GM21576 (cell line): ENCODE data around the gene JAM3.
"Not testable (repeated sequence)": the region's sequence is repeated elsewhere in the genome, so short reads cannot be mapped to it uniquely, and the experiment has no call there.

Source experiments
- ATAC-seq: cut with Tn5 transposase; IDR thresholded peaks from one replicate; pipeline ENCODE4 v1.9.1; 2021; ENCODE audit warnings: mild to moderate bottlenecking, moderate library complexity; ENCODE audit not compliant: unreplicated experiment

The JAM3 gene

GRCh38 chr11:134171951-134172350 is 103.1 kb downstream of the JAM3 start:
- no peak for ATAC-seq

DNA sequence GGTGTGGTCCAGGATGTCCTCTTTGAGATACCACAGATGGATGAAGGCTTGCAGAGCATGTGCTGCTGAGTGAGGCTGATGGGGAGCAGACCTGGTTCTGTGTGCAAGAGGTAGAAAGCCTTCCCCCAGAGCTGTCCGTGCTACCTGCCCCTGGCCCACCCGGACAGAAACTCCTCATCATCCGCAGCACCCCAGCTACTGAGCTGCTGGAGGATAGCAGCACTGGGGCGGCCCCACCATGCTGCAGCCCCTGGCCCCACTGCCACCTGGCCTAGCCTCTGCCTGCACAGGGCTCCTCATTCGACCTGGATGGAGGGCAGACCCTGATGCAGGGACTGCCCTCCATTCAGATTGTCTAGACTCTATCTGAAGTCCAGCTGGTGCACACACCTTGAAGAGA is 104.4 kb downstream of the JAM3 start:
- ATAC-seq: no peak

- no peak for ATAC-seq
Observed at GRCh38 chr11:134176284-134176683, 107.4 kb downstream of the JAM3 start.

DNA sequence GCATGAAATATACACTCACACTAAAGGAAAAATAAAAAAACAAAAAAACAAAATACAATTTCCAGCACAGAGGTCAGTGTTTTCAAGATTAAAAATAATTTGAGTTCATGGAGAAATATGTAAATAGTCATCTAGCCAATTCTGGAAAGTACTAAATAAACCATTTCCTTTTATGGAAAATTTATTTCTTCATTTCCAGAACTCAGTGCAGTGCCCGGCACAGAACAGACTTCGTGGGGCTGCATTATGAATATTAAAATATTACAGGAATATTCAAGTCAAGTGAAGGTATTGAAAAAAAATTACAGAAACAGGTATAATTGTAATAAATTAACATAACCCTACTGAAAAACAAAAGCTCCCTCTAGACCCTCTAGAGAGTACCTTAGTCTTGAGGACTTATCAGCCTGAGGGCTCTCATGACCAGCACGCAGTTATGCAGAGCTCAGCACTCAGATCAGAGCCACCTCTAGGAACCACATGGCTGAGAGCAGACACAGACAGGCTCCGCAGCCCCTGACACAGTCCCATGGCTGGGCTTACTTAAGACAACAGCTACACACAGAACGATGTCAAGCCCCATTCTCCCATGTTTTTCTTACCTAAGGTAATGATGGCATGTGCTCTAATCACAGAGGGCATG is 109.3 kb downstream of the JAM3 start:
- ATAC-seq: no peak

- no peak for ATAC-seq
Observed at GRCh38 chr11:134181707-134182106, 112.8 kb downstream of the JAM3 start.

GRCh38 chr11:134188092-134188491 is 119.2 kb downstream of the JAM3 start:
- not testable (repeated sequence) for ATAC-seq

DNA sequence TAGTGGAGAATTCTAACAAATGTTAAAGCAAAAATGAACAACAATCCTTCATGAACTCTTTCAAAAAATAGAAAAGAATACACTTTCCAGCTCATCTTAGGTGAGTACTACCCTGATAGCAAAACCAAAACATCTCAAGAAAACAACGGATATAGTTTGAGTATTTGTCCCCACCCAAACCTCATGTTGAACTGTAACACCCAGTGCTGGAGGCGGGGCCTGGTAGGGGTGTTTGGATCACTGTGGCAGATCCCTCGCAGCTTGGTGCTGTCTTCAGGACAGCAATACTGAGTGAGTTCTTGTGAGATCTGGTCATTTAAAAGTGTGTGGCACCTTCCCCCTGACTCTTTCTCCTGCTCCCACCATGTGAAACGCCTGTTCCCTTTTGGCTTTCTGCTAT is 127.9 kb downstream of the JAM3 start:
- ATAC-seq: no peak

- no peak for ATAC-seq
Observed at GRCh38 chr11:134199531-134199930, 130.7 kb downstream of the JAM3 start.

DNA sequence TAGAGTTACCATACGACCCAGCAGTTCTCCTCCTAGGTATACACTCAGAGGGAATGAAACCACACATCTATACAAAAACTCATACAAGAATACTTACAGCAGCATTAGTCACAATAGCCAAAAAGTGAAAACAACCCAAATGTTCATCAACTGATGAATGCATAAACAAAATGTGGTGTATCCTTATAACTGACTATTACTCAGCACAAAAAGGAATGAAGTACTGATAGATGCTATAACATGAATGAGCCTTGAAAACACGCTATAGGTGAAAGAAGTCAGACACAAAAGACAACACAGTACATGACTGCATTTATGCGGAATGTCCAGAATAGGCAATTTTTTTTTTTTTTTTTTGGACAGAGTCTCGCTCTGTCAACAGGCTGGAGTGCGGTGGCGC is 131.8 kb downstream of the JAM3 start:
- no peak for ATAC-seq
